ENCODE data around the gene MFNG.

DNA sequence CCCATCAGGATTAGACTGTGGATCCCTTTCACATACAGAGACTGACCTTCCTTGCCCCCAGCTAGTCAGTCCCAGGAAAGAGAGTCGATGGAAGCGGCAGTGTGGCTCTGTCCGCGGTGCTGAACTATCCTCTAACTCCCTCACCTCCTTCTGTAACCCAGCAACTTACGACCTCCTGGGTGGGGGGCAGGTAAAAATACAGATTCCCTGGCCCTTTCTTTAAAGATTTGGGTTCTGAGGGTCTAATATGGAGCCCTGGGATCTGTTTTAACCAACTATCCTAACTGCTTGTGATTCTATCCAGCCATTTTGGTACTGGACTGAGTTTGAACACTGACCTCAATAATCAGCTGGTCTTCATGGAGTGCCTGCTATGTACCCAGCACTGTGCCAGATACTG, 23.2 kb downstream of the MFNG start:
- TF ChIP-seq EZH2phosphoT487 (IDR thresholded peaks at IDR 0.05) (no peak), CTCF (IDR thresholded peaks at IDR 0.05) (no peak)

Measured in neural progenitor cell (in vitro differentiated cells).